DMS153 treated with DMSO at 0.1 percent for 48 hours (cell line): ENCODE data around the gene ARHGAP19.
A peak's percentile ranks its signal among the peaks of the same experiment; 100 is the strongest.

ENCODE experiments used
- DNase-seq: peaks from one replicate; lab custom pipeline; 2025; ENCODE audit not compliant: unreplicated experiment; lab: John Stamatoyannopoulos, UW

The ARHGAP19 gene

DNA sequence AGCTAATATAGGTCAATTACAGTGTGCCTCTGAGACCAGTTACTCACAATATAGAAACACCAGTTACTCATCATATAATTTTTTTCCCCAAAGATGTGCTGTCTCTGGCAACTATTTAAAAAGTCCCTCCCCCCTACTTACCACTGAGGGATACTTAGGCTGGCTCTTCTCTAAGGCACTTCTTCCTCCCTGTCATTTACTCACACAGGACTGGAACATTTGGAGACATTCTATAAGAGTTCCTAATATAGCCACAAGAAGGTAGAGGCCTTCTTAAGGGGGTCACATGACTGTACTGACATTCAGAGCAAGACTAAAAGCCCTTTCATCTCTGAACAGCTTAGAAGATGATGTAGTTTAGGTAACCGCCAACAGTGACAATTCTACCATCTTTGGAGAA, 62.3 kb downstream of the ARHGAP19 start:
- DNase-seq = no peak

DNA sequence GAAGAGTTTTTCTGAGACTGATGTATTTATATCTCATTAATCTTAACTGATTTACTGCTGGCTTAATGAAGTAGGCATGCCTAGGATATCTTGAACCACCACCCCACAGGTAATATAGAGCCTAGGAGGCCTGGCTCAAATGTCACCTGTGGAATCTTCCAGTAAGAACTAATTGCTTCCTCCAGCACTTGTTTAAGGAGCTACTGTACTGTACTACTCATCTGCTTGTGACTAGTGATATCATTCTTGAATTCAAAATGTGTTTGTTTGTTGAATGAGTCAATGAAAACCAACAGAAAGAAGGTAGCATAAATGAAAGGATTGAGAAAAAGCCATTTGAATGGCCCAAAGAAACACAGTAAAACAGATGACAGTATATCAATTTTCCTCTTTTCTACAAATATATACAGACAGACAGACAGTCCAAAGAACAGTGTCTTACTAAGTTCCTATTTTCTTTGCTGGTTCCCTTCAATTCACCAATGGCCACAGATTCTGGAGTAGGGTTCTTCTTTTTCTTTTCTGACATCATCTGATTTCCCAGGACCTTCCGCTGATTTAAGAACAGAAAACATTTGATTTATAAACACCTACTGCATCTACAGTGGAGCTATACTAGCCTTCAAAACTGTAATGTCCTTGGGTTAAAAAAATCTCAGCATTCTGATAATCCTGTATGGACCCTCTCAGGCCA, 63.0 kb downstream of the ARHGAP19 start:
- no peak for DNase-seq

DNA sequence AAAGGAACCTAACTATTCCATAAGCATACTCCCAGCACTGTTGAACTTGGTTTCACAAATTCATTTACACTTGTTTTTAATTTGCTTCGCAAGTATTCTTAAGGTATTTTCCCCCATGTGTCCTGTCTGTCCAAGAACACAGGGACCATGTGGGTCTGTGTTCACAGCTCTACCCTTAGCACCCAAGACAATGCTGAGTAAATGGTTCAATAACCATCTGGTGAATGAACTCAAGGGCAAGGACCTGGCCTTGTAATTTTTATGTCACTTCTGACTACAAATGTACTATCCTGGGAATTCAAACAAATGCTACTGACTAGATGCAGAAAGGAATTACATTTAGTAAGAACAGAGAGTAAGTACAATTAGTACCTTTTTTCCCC, 63.7 kb downstream of the ARHGAP19 start:
- no peak for DNase-seq

DNA sequence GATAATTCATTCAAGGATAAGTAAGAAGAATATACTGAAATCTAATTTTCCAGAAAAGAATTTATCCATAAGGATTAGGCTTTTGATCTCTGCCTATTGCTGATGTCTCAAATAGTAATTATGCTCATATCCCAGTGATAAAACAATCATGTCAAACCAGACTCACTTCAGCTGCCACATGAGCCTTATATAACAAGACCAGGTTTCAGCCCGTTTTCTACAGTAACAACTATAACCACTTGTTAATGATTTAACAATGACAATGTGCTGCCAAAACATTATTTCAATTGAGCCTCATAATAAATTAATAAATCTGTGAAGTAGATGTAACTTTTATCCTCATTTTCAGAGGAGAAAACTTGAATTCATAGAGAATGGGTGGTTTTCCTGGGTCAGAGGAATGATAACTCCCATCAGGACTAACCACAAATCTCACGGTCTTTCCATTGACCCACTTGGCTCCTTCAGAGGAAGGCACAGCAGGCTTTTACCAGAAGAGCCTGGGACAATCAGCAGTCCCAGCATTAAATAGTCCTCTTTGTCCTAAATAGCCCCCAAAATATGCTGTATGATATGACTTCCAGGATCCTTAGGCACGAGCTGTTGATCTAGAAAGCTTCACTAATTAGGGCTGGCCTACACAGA, 64.2 kb downstream of the ARHGAP19 start:
- DNase-seq = no peak

DNA sequence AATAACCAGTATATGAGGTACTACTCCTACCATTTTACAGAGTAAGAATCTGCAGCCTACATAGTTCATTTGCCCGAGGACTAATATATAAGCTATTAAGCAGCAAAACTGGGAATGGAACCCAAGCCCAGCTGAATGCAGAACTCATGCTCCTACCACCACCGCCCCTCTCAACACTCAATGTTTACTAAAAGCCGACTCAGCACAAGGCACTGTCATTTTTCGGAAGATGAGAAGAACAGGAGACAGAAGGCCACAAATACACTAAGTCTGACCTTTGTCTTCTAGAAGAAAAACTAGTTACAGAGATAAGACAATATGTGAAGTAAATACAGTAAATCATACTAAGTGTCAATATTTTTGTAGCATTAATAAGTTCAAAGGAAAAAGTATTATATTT, 66.0 kb downstream of the ARHGAP19 start:
- DNase-seq = no peak

DNA sequence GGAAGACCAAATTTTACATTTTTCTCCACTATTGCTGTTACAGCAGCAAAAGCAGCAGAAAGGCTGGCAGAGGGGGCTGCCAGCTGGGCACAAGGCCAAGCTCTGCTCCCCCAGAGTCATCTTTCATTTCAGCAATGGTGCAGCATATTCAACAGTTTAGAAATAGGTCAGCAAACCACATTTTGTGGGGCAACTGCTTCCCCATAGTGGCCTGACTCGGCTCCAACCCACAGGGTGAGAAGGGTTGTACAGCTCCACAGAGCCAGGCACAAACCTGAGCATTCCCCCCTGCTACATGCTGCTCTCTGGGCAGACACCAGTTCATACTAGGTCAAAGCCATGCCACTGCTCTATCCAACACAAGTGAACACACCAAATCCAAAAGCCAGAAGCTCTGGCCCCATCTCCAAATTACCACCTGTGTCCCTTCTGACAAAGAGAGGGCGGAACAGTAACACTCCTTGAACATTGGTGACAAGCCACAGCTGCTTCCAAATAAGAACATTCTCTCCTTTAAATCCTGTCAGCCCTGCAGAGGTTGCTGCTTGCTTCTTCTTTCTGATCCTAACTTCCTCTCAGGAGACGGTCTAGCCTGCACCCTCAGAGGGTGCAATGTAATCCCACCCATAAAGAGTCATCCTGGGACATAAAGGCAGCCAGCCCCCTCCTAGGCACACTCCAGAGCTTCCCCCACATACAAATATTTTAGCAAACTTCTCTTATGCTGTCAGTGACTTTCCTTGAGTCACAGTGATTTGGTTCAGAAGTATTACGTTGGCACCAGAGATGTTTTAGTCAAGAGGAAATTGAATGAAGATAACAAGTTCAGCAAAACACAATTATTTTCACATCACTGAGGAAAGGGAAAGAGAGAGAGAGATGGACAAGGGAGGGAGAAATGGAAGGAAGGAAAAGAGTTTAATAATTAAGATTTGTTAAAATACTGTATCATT, 67.7 kb downstream of the ARHGAP19 start:
- DNase-seq = no peak

DNA sequence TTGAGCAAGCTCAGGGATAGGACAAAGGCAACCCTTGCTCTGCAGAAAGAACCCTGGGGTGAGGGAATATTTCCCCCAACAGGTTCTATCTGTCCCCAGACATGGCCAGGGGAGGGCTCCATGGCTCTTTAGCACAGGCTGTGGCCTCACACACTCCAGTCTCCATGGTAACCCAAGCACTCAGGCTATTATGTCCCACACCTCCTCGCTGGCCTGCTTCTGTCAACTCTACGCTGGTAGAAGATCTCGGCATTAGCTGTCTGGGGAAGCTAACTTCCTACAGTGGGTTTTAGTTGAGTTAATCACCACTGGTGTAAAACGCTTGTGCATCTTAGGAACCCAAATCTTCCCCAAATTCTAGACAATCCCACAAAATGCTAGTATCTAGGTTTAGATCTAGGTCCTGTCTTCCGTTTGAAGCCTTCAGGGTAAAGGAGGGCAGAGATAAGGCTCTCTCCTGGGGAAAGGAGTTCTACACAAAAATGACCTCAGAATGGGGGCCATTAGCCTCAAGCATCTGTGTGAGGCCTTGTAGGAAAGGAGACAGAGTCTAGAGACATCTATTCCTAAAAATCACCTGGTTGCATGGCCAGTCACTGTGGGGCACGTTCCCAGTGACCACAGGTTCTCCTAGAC, 70.0 kb downstream of the ARHGAP19 start:
- no peak for DNase-seq

DNA sequence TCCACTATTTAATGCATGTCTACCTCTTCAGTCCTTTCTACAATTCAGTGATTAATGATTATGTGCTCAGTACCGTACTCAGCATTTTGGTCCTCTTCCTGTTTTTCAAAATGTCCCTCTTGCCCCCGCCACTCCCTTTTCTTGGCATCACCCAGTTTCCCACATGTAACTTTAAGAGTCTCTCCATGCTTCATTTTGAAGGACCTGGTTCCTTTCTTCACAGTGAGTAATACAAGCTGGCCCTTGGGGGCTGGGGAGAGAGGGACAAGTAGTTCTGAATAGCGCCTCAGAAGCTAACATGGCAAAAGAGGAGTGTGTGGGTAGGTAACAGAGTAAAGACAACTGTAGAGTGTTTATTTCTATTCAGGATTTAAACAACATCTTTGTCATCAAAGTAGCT, 72.1 kb downstream of the ARHGAP19 start:
- no peak for DNase-seq

DNA sequence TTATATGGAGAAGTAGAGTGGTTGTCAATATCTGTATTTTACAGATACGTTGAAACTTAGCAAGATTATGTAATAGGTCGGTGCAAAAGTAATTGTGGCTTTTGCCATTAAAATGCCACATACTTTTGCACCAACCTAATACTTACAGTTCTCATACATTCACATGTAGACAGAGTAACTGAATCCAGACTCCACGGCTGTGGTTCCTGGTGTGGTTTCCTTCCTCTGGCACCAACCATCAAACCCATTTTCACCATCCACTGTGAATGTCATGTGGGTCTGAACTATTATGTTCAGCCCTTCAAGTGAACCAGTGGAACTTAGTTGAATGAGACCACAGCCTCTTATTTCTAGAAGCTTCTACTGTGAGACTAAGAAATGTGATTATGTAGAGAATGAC, 75.1 kb downstream of the ARHGAP19 start:
- DNase-seq = no peak

DNA sequence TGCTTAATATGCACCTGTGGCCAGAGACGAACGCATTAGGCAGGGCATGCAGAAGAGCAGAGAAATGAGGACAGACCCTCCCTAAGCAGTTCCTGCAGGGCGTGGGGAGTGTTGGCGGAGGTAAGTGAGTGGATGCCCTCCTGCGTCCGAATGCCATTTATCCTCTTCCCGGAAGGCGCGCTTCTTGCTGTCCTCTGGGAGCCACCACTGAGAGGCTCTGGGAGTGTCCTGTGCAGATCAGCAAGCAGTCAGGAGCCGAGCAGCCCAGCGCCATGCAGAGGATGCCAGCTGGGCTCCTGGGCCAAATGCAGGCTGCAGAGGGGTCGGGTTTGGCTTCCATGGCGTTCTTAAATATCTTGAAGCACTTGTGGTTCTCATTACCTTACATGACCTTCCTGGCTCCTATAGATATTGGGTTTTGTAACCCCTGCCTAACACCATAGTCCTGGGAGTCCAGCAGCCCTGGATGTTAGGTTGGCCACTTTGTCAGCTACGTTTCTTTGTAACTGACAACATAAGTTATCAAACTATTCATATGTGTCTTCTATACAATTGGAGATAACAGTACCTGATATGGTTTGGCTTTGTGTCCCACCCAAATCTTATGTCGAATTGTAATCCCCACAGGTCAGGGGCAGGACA, 76.7 kb downstream of the ARHGAP19 start:
- no peak for DNase-seq

DNA sequence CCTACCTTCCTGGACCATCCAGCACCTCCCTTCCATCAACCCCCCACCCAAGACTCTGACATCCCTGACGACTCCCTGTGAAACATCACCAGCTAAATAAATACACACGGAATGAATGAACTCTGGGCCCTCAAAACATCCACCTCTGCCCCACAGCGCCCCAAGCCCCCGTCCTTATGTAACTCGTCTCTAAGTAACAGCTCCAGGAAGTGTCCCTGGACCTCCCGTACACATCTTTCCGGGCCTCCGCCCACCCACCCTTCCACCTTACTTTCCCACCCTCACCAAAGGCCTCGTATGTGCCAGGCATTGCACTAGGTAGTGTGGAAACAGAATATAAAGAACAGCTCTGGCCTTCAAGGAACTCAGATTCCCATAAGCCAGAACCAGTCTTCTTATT, 79.0 kb downstream of the ARHGAP19 start:
- DNase-seq = no peak

DNA sequence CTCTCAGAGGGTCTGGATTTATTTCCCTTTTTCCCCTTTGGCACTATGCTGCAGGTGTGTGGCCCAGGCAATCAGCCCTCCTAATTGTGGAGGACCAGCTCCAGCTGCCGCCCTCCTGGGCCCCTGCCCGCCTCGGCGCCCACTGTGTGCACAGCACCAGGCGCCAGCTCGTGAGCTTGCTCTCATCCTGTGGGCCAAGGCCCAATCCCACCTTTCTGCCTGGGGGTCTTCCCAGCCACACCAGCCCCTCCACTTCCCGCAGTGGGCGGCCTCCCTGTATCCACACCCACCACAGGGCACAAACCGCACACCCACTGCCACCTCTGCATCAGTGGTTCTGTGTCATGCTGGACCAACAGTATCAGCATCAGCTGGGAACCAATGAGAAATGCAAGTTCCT, 81.2 kb downstream of the ARHGAP19 start:
- DNase-seq = no peak

DNA sequence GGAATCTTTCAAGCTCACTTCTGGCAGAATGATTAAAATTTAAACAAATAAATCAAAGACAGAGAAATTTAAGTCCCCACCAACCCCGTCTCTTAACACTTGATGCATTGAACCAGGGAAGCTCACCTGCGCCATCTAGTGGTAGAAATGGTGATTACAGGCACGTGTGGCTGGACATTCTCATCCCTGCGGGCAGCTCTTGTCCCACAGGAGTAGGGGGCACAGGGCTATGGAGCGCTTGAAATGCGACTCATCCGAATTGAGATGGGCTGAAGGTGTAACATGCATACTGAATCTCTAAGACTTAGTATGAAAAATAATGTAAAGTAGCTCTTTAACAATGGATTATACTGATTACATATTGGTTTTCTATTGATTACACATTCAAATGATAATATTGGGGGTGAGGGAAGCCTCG, 81.9 kb downstream of the ARHGAP19 start:
- peak; percentile 27 for DNase-seq

DNA sequence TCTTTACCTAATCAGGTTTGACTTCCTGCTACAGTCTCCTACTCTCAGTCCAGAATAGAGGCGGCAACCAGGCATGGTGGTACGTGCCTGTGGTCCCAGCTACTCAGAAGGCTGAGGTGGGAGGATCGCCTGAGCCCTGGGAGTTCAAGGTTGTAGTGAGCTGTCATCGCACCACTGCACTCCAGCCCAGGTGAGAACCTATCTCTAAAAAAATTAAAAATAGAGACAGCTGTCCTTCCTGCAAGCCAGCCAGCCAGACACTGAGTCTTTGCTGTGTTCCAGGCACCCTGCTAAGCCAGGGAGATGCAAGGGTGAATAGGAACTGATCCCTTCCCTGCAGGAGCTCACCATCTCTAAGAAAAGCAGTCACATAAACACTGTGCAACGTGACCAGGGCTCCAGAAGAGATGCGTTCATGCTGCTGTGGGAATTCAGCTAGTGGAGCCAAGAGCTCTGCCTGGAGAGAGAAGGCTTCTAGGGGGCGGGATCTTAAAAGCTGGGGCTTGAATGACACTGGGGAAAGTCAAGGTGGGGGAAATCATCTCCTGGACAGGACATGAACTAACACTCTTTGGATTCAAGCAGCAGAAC, 84.6 kb downstream of the ARHGAP19 start:
- DNase-seq = no peak

DNA sequence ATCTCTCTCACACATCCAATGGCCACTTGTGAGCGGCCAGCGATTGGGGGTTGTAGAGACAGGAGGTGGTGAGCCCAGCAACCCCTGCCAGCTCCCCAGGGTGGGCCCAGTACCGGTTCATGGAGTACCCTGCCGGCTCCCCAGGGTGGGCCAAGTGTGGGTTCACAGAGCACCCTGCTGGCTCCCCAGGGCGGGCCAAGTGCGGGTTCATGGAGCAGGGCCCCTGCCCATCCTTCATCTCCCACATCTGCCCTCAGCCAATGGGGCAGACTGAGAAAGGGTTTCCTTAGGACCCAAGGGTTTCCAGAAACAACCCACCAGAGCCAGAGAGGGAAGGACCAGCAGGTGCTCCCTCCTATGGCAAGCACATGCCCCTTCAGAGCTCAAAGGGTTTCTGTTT, 85.3 kb downstream of the ARHGAP19 start:
- DNase-seq = no peak

DNA sequence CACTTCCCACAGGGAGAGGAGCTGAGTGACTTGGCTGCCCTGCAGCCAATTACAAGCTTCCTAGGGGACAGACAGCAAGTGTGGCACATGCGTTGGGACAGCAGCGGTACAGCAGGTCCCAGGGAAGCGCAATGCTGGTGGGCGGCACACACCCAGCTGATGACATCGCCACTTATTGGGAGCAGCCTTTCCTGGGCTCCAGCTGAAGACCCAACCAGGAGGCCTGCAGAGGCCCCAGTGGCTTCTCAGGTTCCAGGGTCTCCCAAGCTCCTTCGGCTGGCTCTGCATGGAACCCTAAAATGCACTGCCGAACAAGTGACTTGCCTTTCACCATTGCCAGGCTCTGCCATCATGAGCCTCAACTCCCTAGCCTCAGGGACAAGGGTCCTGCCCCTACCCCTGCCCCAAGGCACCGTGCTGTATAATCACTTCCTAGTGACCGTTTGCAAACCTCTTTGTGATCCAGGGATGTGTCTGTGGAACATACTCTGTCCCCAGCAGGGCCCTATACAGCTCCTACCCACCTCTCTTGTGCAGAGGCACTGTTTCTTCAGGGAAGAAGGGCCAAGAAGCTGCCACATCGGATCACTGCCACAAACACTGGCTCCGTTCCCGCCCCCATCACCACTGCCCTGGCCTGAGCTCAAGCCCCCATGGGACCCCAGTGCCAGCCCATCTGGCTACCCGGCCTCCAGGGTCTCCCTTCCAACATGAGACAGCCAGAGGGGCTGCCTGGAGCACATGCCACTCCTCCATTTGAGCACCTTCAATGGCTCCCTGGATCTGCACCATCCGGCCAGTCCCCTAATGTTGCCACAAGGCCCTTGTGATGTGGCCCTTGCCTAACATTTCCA, 87.4 kb downstream of the ARHGAP19 start:
- DNase-seq = no peak

DNA sequence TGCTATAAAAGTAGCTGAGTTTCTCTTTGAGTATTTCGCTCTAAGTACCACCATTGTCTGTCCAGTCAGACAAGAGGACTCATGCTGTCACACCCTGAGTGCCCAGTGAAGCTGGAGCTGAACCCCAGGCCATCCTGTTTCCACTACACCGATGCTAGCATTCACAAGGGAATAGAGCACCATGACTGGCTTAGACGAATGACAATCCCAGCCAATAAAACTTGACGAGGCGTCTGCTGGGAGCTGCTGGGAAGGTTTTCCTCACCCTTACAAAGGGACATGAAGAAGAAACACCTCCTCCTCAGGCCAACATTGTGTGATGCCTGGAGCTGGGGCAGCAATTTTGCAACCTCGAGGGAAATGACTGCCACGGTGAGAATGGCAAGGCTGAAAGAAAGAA, 89.2 kb downstream of the ARHGAP19 start:
- DNase-seq = no peak

DNA sequence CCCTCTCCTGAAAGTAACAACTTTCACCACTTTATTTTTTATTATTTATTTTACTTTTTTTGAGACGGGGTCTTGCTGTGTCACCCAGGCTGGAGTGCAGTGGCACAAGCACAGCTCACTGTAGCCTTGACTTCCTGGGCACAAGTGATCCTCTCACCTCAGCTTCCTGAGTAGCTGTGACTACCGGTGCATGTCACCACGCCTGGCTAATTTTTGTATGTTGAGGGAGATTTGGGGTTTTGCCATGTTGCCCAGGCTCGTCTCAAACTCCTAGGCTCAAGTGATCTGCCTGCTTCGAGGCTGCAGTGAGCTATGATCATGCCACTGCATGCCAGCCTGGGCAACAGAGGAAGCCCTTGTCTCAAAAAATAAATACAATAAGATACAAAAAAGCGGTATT, 91.8 kb downstream of the ARHGAP19 start:
- no peak for DNase-seq

DNA sequence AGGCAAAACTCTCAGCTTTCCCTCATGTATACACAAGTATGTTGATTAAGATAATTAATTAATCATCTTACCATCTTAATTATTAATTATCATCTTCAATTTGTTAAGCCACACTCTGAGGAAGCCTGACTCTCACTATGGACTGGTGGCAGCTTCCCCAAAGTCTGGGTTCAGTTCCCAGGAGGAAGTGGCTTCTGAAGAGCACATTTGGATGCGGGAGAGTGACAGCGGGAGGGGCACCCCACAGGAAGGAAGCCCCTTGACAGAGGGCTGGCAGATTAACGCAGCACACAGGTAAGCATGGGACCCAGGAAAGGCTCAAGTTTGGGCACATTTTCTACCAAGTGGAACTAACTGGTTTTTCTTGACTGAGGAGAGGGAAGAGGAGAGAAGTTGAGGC, 93.3 kb downstream of the ARHGAP19 start:
- no peak for DNase-seq

DNA sequence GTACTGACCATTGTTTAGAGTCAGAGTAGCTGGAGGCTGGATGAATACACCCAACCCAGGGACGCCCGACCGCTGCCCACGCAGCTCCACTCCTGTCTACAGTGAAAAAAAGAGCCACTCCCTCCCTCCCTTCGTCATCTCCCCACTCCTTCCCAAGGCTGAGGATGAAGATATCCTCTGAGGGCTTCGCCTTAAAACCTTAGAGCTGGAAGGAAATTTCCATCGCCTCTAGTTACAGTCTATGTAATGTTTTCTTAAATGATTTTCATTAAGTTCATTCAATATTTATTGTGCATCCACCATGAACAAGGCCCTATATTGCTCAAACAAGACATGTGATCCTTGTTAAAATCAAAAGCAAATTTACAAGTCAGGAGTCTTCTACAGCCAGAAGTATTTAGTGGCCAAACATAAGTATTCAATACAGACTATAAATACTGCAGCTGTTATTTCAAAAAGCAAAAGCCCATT, 95.4 kb downstream of the ARHGAP19 start:
- no peak for DNase-seq
